Uterus (tissue), 2 donors: ENCODE measurements around the gene SND1.

ENCODE experiments used
- CTCF ChIP-seq, 4 experiments: fragments of 200-600 bp in 2 of 4; fragments of 450-650 bp in 2 of 4; sonication (generic) in 2 of 4; IDR thresholded peaks; one replicate each; pipeline ENCODE4 v1.5.1; 2016 to 2019; ENCODE audit warnings: antibody characterized with exemption in 4 of 4, mild to moderate bottlenecking in 2 of 4, moderate library complexity in 1 of 4
- POLR2A ChIP-seq, 2 donors: fragments of 450-650 bp; IDR thresholded peaks; one replicate each; pipeline ENCODE4 v1.6.1; 2016; ENCODE audit warnings: antibody characterized with exemption in 2 of 2, mild to moderate bottlenecking in 1 of 2, moderate library complexity in 1 of 2

- TF ChIP-seq CTCF (IDR thresholded peaks at IDR 0.05) (peak in 2 of 4 experiments; percentile 45 to 46), POLR2A (IDR thresholded peaks at IDR 0.05) (peak in 1 of 2 donors; percentile 9)
Observed at GRCh38 chr7:128031901-128032604, 380.1 kb downstream of the SND1 start.
